NT2/D1 (cell line): ENCODE data around the gene TMEM255B.

Source experiments
- DNase-seq: peaks from one replicate; pipeline ENCODE4 v3.0.0-alpha.2; 2011; ENCODE audit warnings: low read depth, low spot score
- H3K27me3 ChIP-seq: 2 replicates; pipeline ENCODE4 v1.6.0; 2011; ENCODE audit warnings: mild to moderate bottlenecking; ENCODE audit not compliant: insufficient read length, insufficient read depth
- H3K36me3 ChIP-seq: 2 replicates; pipeline ENCODE4 v1.6.1; 2011; ENCODE audit warnings: mild to moderate bottlenecking, low read length, mixed read lengths; ENCODE audit not compliant: insufficient read depth, insufficient read length
- H3K4me1 ChIP-seq: 2 replicates; pipeline ENCODE4 v1.5.1; 2011; ENCODE audit not compliant: insufficient read depth, insufficient read length
- H3K4me3 ChIP-seq: 2 replicates; pipeline ENCODE4 v1.5.1; 2011; ENCODE audit warnings: low read depth; ENCODE audit not compliant: insufficient read length
- H3K9ac ChIP-seq: 2 replicates; pipeline ENCODE4 v1.6.0; 2011; ENCODE audit warnings: low read depth; ENCODE audit not compliant: insufficient read length
- H3K9me3 ChIP-seq: 2 replicates; pipeline ENCODE4 v1.5.1; 2011; ENCODE audit warnings: mild to moderate bottlenecking, low read length; ENCODE audit not compliant: insufficient read depth
- SUZ12 ChIP-seq: IDR thresholded peaks from 2 replicates; pipeline ENCODE4 v1.6.1; 2011; ENCODE audit not compliant: insufficient read length, insufficient read depth; ENCODE audit errors: extremely low read depth
- YY1 ChIP-seq: IDR thresholded peaks from 2 replicates; pipeline ENCODE4 v1.6.1; 2011; ENCODE audit not compliant: insufficient read length, insufficient read depth
- ZNF274 ChIP-seq: IDR thresholded peaks from 2 replicates; pipeline ENCODE4 v1.6.1; 2011; ENCODE audit warnings: mild to moderate bottlenecking, low read depth, low read length

The TMEM255B gene

DNA sequence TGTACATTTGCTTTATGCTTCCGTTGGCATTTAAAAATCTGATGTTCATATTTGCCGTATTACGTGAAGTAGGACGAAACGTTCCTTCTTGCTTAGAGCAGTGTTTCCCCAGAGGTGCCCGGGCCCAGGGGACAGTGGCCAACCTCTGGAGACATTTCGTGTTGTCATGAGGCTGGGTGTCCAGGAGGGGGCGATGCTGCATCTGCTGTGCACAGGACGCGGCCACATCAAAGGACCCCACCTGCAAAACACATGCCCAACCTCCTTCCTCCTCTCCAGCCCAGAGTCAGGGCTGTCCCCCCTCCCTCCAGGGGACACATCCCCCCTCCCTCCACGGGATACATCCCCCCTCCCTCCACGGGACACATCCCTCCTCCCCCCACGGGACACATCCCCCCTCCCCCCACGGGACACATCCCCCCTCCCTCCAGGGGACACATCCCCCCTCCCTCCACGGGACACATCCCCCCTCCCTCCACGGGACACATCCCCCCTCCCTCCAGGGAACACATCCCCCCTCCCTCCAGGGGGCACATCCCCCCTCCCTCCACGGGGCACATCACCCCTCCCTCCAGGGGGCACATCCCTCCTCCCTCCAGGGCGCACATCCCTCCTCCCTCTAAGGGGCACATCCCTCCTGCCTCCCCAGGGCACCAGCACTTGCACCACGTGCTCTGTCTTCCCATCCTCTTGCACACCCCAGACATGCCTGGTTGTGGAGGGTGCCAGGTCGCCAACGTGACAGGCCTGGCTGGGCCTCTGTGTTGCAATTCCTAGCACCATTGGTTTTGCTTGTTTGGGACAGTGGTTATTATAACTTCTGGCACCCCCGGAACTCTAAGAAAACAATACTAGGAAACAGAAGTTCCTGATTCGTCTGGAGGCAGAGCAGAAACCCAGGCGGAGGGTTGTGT lies 58.2 kb downstream of the TMEM255B start:
- Histone ChIP-seq H3K4me3 (no peak overlapping the region), H3K9me3 (no peaks in the 10 kb centered on the region), H3K4me1 (peaks cover 8% of the 10 kb centered on the region), H3K27me3 (no peaks in the 10 kb centered on the region), H3K36me3 (peaks cover 31% of the 10 kb centered on the region), H3K9ac (peak overlapping the region; percentile 28)
- no peak for TF ChIP-seq YY1
- TF ChIP-seq ZNF274 = no peak
- TF ChIP-seq SUZ12 = no peak
- peak; percentile 77 for DNase-seq

DNA sequence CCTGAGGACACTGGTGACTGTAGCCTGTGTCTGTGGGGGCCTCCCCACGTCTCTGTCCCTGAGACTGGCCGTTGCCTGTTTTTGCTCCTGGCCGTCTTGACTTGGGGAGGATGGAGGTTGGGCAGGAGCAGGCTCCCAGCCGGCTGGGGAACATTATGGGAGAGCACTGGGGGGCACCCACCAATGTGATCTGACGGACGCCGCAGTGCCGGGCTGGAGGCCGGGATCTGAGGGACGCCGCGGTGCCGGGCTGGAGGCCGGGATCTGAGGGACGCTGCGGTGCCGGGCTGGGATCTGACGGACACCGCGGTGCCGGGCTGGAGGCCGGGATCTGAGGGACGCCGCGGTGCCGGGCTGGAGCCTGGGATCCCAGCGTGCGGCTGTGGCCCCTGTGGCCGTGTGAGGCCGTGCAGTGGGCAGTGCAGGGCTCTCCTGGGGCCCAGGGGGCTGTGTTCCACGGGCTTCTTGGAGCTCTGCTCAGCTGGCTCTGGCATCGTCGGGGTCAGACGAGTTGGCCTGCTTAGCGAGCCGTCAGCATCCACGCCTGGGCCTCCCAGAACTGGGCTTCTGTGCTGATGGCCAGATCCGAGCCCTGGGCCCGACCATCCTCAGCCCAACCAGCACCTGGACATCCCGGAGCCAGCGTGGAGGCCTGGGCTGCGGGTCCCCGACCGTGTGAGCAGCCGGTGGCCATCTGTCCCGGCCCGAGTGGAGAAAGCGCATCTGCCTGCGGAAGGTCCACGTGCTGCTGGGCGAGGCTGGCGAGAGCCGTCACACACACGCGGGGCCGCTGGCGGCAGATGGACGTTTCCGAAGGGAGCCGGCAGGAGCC lies 59.0 kb downstream of the TMEM255B start:
- DNase-seq = no peak
- TF ChIP-seq YY1 (no peak), SUZ12 (no peak), ZNF274 (no peak)
- no peak overlapping the region for H3K4me3 ChIP-seq

DNA sequence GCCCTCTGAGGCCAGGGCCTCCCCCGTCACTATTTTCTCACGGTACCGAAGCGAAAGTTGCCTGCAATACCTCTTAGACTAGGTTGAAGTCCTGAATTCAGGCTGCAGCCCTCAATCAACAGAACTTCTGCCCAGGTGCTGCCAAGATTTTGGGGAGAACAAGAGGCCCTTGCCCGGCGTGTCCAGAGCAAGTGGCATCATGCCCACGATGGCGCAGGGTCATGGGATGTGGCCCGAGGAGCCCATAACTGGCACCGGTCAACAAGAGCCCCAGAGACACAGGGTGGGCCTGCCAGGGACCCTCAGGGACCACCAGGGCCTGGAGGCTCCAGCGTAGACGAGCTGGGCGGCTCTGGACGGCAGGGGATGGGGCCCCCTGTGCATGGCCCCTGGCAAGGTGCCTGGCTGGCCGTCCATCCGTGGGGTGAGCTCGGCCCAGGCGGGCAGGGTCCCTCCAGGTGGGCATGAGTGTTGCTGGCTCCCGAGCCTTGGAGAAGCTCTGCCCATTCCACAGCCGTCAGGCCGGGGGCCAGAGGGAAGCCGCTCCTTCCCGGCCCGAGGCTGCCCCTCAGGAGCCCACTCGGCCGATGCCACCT lies 59.8 kb downstream of the TMEM255B start:
- peaks cover 46% of the 10 kb centered on the region for H3K36me3 ChIP-seq

More for the DNA sequence above, 59.0 kb downstream of the TMEM255B start:
- Histone ChIP-seq H3K9me3 (no peaks in the 10 kb centered on the region), H3K36me3 (peaks cover 39% of the 10 kb centered on the region), H3K4me1 (peaks cover 8% of the 10 kb centered on the region), H3K9ac (no peak overlapping the region), H3K27me3 (no peaks in the 10 kb centered on the region)

DNA sequence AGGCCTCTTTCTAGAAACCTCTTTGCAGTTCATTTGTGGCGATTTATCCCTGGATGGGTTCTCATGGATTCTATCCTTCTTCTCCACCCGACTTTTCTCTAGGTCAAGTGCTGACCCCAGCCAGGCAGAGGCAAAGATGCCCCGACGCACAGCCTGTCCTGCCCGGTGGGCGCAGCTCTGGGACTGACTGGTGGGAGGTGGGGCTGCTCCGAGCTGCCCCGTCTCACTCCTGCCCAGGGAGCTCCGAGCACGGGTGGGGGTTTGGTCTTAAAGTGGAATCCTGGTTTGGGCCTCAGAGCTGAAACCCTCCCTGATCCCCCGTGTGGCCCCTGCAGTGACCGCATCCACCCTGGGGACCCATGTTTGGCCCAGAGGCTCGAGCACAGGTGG lies 60.3 kb downstream of the TMEM255B start:
- Histone ChIP-seq H3K9ac (no peak overlapping the region), H3K4me1 (peaks cover 6% of the 10 kb centered on the region), H3K9me3 (no peaks in the 10 kb centered on the region), H3K36me3 (peaks cover 49% of the 10 kb centered on the region), H3K27me3 (no peaks in the 10 kb centered on the region), H3K4me3 (no peak overlapping the region)
- no peak for TF ChIP-seq SUZ12
- no peak for TF ChIP-seq YY1
- no peak for TF ChIP-seq ZNF274
- DNase-seq = no peak

More for the DNA sequence above, 59.8 kb downstream of the TMEM255B start:
- no peak for DNase-seq
- Histone ChIP-seq H3K27me3 (no peaks in the 10 kb centered on the region), H3K4me3 (no peak overlapping the region), H3K9me3 (no peaks in the 10 kb centered on the region), H3K9ac (no peak overlapping the region), H3K4me1 (peaks cover 8% of the 10 kb centered on the region)
- TF ChIP-seq YY1 = no peak
- no peak for TF ChIP-seq ZNF274
- TF ChIP-seq SUZ12 = no peak

DNA sequence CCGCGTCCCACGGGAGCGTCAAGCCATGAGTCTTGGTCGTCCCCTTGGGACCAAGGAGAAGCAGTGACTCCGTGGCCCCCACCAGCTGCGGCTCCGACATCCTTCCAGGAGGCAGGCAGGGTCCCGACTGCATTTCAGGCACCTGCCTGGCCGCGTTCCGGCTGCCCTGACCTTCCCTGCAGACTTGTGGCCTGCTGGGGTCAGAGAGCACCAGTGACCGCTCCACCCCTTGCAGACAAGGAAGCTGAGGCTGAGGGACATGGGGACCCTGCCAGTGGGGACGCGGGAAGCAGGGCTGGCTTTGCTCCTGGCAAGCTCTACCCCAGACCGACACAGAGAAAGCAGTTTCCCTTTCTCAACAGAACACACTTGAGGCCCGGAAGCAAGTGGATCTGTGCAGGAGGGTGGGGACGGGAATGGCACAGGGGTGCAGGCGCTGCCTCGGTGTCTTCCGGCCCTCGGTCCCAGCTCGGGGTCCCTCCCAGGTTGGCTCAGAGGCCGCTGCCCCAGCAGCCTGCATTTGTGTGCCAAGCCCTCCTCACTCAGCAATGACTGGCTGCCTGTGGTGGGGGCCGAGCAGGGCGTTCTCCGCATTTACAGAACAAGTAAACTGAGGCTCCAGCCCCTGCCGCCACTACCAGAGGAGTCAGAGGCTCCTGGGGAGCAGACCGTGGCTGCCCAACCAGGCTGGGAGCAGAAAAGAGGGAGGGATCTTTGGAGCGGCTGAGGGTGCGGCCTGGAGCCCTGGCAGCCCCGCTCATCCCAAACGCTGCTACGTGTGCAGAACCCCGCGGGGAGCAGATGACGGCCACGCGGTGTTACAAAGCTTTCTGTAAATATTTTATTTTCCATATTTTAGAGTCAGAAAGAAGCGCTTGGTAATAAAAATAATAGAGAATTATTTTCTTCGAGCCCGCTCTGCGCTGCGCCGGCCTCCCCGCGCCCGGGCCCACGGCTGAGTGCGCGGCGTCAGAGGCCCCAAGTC lies 61.0 kb downstream of the TMEM255B start:
- Histone ChIP-seq H3K36me3 (peaks cover 52% of the 10 kb centered on the region), H3K27me3 (no peaks in the 10 kb centered on the region), H3K9ac (no peak overlapping the region), H3K4me3 (no peak overlapping the region), H3K9me3 (no peaks in the 10 kb centered on the region), H3K4me1 (peaks cover 6% of the 10 kb centered on the region)
- no peak for TF ChIP-seq ZNF274
- TF ChIP-seq YY1 = no peak
- no peak for TF ChIP-seq SUZ12
- no peak for DNase-seq

DNA sequence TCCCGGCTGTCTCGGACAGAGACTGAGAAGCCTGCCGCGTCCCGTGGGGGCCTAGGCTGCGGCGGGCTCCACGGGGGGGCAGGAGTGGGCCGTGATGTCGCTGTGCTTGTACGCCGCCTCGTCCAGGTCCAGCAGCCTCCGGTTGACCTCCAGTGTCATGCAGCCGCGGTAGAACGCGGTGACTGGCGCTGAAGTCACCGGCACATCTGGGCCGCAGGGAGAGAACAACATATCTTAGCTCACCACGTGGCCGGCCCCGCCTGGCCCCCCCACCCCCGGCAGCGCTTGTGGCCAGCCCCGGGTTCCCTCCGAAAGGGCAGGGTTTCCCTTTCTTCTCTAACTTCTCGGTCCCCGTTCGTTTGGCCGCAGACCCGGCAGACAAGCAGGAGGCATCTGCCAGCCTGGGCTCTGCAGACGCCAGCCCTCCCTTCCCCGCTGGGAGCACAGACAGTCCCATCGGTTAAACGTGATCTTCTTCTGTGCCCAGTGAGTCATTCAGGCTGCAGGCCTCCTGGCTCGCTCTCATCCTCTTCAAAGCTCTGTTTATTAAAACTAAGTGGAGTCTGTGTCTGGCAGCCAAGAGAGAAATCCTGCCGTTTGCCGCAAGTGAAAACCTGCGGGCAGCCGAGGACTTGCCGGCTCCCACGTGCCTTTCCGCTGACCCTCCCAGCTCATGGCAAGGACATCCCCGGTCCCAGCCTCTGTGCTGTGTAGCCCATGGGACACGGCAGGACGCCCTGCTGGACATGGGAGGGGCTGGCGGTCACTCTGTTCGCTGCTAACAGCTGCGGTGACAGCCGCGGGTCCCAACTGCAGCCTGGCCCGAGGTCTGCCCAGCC lies 62.0 kb downstream of the TMEM255B start:
- no peak overlapping the region for H3K4me3 ChIP-seq
- H3K9ac ChIP-seq = peak overlapping the region; percentile 25
- peaks cover 6% of the 10 kb centered on the region for H3K4me1 ChIP-seq
- no peak for TF ChIP-seq ZNF274
- TF ChIP-seq SUZ12 = no peak
- TF ChIP-seq YY1 = no peak
- H3K27me3 ChIP-seq = no peaks in the 10 kb centered on the region
- H3K36me3 ChIP-seq = peaks cover 61% of the 10 kb centered on the region
- DNase-seq = no peak
- no peaks in the 10 kb centered on the region for H3K9me3 ChIP-seq
